Measurements from ENCODE around the gene ZNF837.
"Not testable (repeated sequence)": the region's sequence is repeated elsewhere in the genome, so short reads cannot be mapped to it uniquely, and the experiment has no call there.

DNA sequence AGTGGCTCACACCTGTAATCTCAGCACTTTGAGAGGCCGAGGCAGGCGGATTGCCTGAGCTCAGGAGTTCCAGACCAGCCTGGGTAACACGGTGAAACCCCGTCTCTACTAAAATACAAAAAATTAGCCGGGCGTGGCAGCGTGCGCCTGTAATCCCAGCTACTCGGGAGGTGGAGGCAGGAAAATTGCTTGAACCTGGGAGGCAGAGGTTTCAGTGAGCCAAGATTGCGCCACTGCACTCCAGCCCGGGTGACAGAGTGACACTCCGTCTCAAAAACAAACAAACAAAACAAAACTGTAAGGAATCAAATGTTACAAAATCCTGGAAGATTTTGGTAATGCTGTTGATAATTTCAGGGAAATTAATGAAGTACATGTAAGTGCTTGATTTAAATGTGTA is 32.8 kb downstream of the ZNF837 start:
- TF ChIP-seq, protein P1, sequence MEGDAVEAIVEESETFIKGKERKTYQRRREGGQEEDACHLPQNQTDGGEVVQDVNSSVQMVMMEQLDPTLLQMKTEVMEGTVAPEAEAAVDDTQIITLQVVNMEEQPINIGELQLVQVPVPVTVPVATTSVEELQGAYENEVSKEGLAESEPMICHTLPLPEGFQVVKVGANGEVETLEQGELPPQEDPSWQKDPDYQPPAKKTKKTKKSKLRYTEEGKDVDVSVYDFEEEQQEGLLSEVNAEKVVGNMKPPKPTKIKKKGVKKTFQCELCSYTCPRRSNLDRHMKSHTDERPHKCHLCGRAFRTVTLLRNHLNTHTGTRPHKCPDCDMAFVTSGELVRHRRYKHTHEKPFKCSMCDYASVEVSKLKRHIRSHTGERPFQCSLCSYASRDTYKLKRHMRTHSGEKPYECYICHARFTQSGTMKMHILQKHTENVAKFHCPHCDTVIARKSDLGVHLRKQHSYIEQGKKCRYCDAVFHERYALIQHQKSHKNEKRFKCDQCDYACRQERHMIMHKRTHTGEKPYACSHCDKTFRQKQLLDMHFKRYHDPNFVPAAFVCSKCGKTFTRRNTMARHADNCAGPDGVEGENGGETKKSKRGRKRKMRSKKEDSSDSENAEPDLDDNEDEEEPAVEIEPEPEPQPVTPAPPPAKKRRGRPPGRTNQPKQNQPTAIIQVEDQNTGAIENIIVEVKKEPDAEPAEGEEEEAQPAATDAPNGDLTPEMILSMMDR (conservative IDR thresholded peaks at IDR 0.05 in 1 of 2, IDR thresholded peaks at IDR 0.05 in 1 of 2; ENCODE audit: extremely low read depth in 1 of 2, insufficient read depth in 1 of 2, low read depth in 1 of 2, low read length in 2 of 2), result not testable (repeated sequence)
- TF ChIP-seq EZH2 (IDR thresholded peaks at IDR 0.05; ENCODE audit: borderline replicate concordance, low read length), result not testable (repeated sequence)
